Motor neuron (in vitro differentiated cells): ENCODE data around the gene GPR68. TPM values are rescaled to one million over a fixed set of nuclear protein-coding genes. Genes with fewer than 3 reads are reported as not detected.
A peak's percentile ranks its signal among the peaks of the same experiment; 100 is the strongest.

Experiments
- ATAC-seq, 8 experiments: fragments of 200-7000 bp; cut with Tn5 transposase; replicated peaks in 6 of 8; 2 replicates each; pipeline ENCODE4 v1.8.0; 2021; ENCODE audit warnings: mild to moderate bottlenecking in 8 of 8, moderate library complexity in 8 of 8
- H3K27ac ChIP-seq, 2 donors: fragments of 250-450 bp; sonication (Bioruptor Pico); 2 replicates each; pipeline ENCODE4 v1.9.0; 2021; ENCODE audit warnings: antibody characterized with exemption in 2 of 2, mild to moderate bottlenecking in 2 of 2, moderate library complexity in 1 of 2
- H3K4me1 ChIP-seq, 2 donors: fragments of 250-450 bp; sonication (Bioruptor Pico); replicated peaks in 1 of 2; 2 replicates each; pipeline ENCODE4 v1.6.1; 2021; ENCODE audit warnings: antibody characterized with exemption in 2 of 2, mild to moderate bottlenecking in 2 of 2, moderate library complexity in 1 of 2
- H3K4me3 ChIP-seq, 5 donors: fragments of 250-450 bp; sonication (Bioruptor Pico); 2 replicates each; pipeline ENCODE4 v1.9.0; 2021; ENCODE audit warnings: antibody characterized with exemption in 5 of 5, mild to moderate bottlenecking in 5 of 5, moderate library complexity in 4 of 5
- WGBS, 10 experiments: fragments of 450-650 bp; shearing (Covaris generic); methylation state at CpG; one replicate each; pipeline ENCODE4 v1.0.0; 2022; 5-methylcytosine and 5-hydroxymethylcytosine counted together
- in situ Hi-C, 9 experiments: fragments of 400-800 bp; cut with MboI; loops; one replicate each; pipeline ENCODE4 v1.15.0; 2021; ENCODE audit warnings: low sequenced_read_pairs in 9 of 9, low pct_unique_long_range_greater_than_20kb in 2 of 9; ENCODE audit not compliant: unreplicated experiment in 9 of 9
- total RNA-seq, 8 experiments: library from RNA; unstranded; fragments of 300-600 nt; gene quantifications; 2 replicates each; pipeline versions ENCODE4 v1.2.3 to v1.2.4, GENCODE V29; 2022

The GPR68 gene
- total RNA-seq, 8 experiments from 2014 or later, result 0.61 to 3.1 (median 1.5) TPM

DNA sequence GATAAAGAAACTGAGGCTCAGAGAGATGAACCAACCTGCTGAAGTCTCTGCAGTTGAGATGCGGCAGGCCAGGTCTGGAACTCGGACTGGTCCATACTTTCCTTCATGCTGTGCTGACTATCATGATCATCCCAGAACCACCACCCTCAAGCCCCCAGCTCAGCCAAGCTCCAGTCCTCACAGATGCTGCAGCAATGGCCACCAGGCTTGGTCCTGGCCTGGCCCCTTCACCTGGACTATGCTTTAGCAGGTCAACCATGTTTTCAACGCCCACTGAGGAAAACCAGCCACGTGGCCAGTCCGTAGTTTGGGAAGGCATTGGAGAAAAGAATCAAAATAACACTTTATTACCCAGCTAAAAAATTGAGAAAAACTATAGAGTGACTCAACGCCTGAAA, 1.4 kb downstream of the GPR68 start:
- H3K4me3 ChIP-seq, result no peak overlapping the region
- no peak for ATAC-seq
- in situ Hi-C loops, result no loop called here

GRCh38 chr14:91242635-91243034, 1.9 kb downstream of the GPR68 start:
- in situ Hi-C loops, result no loop called here
- 50 to 100% (median 95%) methylated on average over 1 to 4 of the region's 4 CpGs; no CpG with 5 or more reads in 5 of the 10 experiments for WGBS, 10 experiments

More for the DNA sequence above, 1.4 kb downstream of the GPR68 start:
- 20 to 100% (median 82%) methylated on average over 1 to 5 of the region's 6 CpGs; no CpG with 5 or more reads in 1 of the 10 experiments for WGBS, 10 experiments
- Histone ChIP-seq H3K27ac (no peak overlapping the region), H3K4me1 (peaks cover 8 to 10% of the 10 kb centered on the region in 2 donors)

GRCh38 chr14:91241863-91242262, 2.6 kb downstream of the GPR68 start:
- no peak for ATAC-seq
- peaks cover 8 to 10% of the 10 kb centered on the region in 2 donors for H3K4me1 ChIP-seq
- 66 to 100% (median 80%) methylated on average over 1 to 7 of the region's 7 CpGs for WGBS, 10 experiments
- no peak overlapping the region for H3K27ac ChIP-seq
- H3K4me3 ChIP-seq, result no peak overlapping the region
- in situ Hi-C loops, result no loop called here

More at GRCh38 chr14:91242635-91243034, 1.9 kb downstream of the GPR68 start:
- Histone ChIP-seq H3K4me1 (peaks cover 8 to 10% of the 10 kb centered on the region in 2 donors), H3K27ac (no peak overlapping the region), H3K4me3 (no peak overlapping the region)
- no peak for ATAC-seq

- Histone ChIP-seq H3K4me3 (no peak overlapping the region), H3K4me1 (no peaks in the 10 kb centered on the region), H3K27ac (no peak overlapping the region)
- in situ Hi-C loops, result no loop called here
- WGBS, 10 experiments, result 68 to 93% (median 75%) methylated on average over 3 to 8 of the region's 8 CpGs; no CpG with 5 or more reads in 4 of the 10 experiments
- no peak for ATAC-seq
These were observed 5.8 kb downstream of the GPR68 start for GRCh38 chr14:91238661-91239060.

- Histone ChIP-seq H3K4me3 (no peak overlapping the region), H3K27ac (no peak overlapping the region), H3K4me1 (no peaks in the 10 kb centered on the region)
- WGBS, 10 experiments, result 39 to 83% (median 74%) methylated on average over 3 to 4 of the region's 4 CpGs; no CpG with 5 or more reads in 3 of the 10 experiments
- in situ Hi-C loops, result no loop called here
- ATAC-seq, result no peak
These were observed 6.4 kb downstream of the GPR68 start for GRCh38 chr14:91238085-91238484.

- in situ Hi-C loops, result no loop called here
- Histone ChIP-seq H3K4me1 (no peaks in the 10 kb centered on the region), H3K27ac (no peak overlapping the region), H3K4me3 (no peak overlapping the region)
- ATAC-seq, result no peak
- WGBS, 10 experiments, result 29 to 100% (median 80%) methylated on average over 1 to 7 of the region's 7 CpGs; no CpG with 5 or more reads in 3 of the 10 experiments
These were observed 7.3 kb downstream of the GPR68 start for GRCh38 chr14:91237219-91237618.

DNA sequence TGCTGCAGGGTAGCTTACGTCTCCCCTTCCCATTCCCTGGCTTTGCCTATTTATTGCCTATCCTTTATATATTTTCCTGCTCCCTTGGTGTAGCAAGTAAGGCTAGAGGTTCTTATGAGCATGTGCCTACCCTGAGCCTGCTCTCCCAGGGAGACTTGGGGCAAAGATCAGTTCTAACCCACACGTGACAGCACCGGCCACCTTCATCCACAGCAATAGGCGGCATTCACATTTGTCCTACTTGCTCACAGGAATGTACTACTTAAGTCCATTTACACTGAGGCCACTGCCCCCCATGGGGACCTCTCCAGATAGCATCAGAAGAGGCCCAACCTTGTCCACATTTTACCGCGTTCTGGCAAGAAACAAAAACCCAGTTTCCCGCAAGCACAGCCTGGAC, 8.7 kb downstream of the GPR68 start:
- in situ Hi-C loops, result no loop called here
- H3K27ac ChIP-seq, result no peak overlapping the region
- 87 to 100% (median 96%) methylated on average over 1 to 6 of the region's 7 CpGs; no CpG with 5 or more reads in 4 of the 10 experiments for WGBS, 10 experiments
- no peak for ATAC-seq
- H3K4me1 ChIP-seq, result no peaks in the 10 kb centered on the region
- no peak overlapping the region for H3K4me3 ChIP-seq

DNA sequence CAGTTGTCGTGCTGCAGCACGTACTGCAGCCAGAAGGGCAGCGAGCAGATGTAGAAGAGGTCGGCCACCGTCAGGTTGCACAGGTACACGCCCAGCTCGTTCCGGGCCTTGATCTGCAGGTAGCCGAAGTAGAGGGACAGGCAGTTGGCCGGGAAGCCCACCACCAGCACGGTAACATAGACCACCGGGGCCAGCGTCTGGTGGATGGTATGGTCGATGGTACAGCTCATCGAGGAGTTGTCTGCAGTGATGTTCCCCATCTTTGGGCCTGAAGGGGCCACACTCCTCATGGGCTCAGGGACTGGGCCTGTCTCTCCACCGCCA, 9.8 kb downstream of the GPR68 start:
- no peak overlapping the region for H3K27ac ChIP-seq
- H3K4me1 ChIP-seq, result no peaks in the 10 kb centered on the region
- H3K4me3 ChIP-seq, result no peak overlapping the region
- ATAC-seq, result no peak
- in situ Hi-C loops, result no loop called here
- 80 to 100% (median 95%) methylated on average over 1 to 12 of the region's 16 CpGs; no CpG with 5 or more reads in 6 of the 10 experiments for WGBS, 10 experiments

GRCh38 chr14:91233936-91234790, 10.3 kb downstream of the GPR68 start:
- H3K4me1 ChIP-seq, result no peaks in the 10 kb centered on the region
- in situ Hi-C loops, result no loop called here
- H3K27ac ChIP-seq, result no peak overlapping the region
- H3K4me3 ChIP-seq, result no peak overlapping the region
- ATAC-seq, result no peak
- 83 to 100% (median 97%) methylated on average over 1 to 19 of the region's 63 CpGs; no CpG with 5 or more reads in 4 of the 10 experiments for WGBS, 10 experiments

GRCh38 chr14:91232603-91233002, 11.9 kb downstream of the GPR68 start:
- in situ Hi-C loops, result no loop called here
- Histone ChIP-seq H3K4me3 (no peak overlapping the region), H3K27ac (no peak overlapping the region), H3K4me1 (no peaks in the 10 kb centered on the region)
- WGBS, 10 experiments, result 92 to 100% (median 100%) methylated on average over 1 to 2 of the region's 2 CpGs; no CpG with 5 or more reads in 7 of the 10 experiments
- ATAC-seq, result no peak

DNA sequence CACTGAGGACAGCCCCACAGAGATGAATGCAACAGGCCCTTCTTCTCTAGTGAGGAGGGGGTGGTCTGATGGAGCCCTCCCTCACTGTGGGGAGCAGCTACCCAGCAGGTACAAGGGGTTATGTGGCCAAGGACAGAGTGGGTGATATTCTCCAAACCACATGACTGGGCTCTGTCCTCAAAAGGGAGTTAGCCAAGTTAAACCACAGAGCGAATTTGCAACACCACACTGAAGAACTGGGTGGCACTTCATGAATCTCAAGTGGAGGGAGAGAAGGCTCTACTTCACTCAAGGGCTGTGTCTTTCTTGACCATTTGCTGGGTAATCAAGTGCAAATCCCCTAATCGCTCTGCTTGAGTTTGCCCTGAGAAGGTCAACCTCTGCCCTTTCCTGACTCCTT, 12.5 kb downstream of the GPR68 start:
- Histone ChIP-seq H3K4me3 (no peak overlapping the region), H3K4me1 (no peaks in the 10 kb centered on the region), H3K27ac (no peak overlapping the region)
- ATAC-seq, result no peak
- in situ Hi-C loops, result no loop called here
- 40 to 100% (median 86%) methylated on average over 1 to 2 of the region's 2 CpGs; no CpG with 5 or more reads in 4 of the 10 experiments for WGBS, 10 experiments

DNA sequence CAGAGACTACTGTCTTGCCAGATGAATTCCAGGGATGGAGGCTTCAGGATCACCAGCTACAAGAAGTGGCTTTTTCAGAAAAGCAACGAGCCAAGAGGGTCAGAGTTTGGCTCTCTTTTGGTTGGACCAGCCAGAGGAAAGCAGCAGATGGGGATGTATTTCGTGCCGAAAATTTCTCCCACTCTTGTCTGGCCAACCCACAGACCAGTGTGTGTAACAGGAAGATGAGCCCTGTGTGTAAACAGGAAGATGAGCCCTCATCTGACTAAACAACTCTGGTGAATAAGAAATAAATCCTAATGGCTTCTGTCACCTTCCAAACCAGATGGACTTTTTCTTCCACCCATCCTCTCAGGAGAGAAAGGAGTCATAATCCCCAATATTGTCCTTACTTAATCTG, 13.1 kb downstream of the GPR68 start:
- Histone ChIP-seq H3K4me3 (no peak overlapping the region), H3K4me1 (no peaks in the 10 kb centered on the region), H3K27ac (no peak overlapping the region)
- ATAC-seq, result no peak
- 32 to 93% (median 60%) methylated on average over 1 to 3 of the region's 3 CpGs; no CpG with 5 or more reads in 5 of the 10 experiments for WGBS, 10 experiments
- in situ Hi-C loops, result no loop called here

DNA sequence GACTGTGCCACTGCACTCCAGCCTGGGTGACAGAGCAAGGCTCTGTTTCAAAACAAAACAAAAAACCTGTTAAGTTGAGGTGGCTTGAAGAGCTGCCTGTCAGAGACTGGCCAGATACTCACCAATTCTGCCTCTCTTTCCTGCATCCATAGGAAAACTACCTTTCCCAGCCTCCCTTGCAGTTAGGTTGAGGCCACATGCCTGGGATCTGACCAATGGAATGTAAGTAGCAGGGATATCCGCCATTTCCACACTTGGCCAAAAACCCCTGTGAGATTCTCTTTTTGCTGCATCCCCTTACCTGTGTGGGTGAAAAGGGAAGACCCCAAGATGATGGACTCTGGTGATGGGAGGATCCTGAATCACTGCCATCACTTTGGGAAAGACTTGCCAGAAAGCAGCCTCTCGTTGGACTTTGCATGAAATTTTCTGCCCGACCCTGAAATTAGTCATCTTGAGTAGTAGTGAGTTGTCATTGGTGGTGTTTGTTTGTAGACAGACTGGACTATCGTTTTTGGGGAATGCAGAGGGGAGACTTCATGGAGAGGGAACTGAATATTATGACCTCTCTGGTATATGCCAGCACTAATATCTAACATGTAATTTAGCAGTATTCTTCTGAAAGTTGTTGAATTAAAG, 14.0 kb downstream of the GPR68 start:
- H3K27ac ChIP-seq, result no peak overlapping the region
- no peaks in the 10 kb centered on the region for H3K4me1 ChIP-seq
- in situ Hi-C loops, result no loop called here
- H3K4me3 ChIP-seq, result no peak overlapping the region
- peak in 3 of 8 experiments; percentile 51 to 71 (median 54) for ATAC-seq
- WGBS, 10 experiments, result 4 to 92% (median 29%) methylated on average over 2 to 3 of the region's 4 CpGs; no CpG with 5 or more reads in 5 of the 10 experiments
